ENCODE measurements around the gene MNDA.

DNA sequence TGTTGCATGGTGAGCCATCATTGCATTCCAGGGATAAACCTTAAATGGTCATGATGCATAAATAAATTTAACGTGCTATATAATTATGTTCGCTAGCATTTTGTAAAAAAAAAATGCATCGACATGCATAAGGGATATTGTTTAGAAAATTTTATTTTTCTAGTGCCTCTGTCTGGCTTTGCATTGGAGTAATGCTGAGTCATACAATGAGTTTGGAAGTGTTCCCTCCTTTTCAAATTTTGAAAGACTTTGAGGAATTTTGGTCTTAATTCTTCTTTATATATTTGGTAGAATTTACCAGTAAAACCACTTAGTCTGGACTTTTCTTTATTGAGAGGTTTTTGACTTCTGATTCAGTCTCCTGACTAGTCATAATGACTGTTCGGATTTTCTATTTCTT lies 4.9 kb downstream of the MNDA start:
- TF ChIP-seq, protein P1, sequence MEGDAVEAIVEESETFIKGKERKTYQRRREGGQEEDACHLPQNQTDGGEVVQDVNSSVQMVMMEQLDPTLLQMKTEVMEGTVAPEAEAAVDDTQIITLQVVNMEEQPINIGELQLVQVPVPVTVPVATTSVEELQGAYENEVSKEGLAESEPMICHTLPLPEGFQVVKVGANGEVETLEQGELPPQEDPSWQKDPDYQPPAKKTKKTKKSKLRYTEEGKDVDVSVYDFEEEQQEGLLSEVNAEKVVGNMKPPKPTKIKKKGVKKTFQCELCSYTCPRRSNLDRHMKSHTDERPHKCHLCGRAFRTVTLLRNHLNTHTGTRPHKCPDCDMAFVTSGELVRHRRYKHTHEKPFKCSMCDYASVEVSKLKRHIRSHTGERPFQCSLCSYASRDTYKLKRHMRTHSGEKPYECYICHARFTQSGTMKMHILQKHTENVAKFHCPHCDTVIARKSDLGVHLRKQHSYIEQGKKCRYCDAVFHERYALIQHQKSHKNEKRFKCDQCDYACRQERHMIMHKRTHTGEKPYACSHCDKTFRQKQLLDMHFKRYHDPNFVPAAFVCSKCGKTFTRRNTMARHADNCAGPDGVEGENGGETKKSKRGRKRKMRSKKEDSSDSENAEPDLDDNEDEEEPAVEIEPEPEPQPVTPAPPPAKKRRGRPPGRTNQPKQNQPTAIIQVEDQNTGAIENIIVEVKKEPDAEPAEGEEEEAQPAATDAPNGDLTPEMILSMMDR (IDR thresholded peaks at IDR 0.05; ENCODE audit: low read length), result no peak
- no peak for TF ChIP-seq EZH2 (IDR thresholded peaks at IDR 0.05; ENCODE audit: borderline replicate concordance, low read length)
